Activated naive CD8-positive, alpha-beta T cell treated with anti-CD3 and anti-CD28 coated beads for 36 hours (primary cell): ENCODE results near the gene DMAC1. TPM values are rescaled to one million over a fixed set of nuclear protein-coding genes. Genes with fewer than 3 reads are reported as not detected.

ENCODE experiments used
- DNase-seq: peaks from one replicate; pipeline ENCODE4 v3.0.0; 2021
- H3K27ac Mint-ChIP-seq: one replicate; pipeline ENCODE4 v1.8.0; 2022; ENCODE audit warnings: mild to moderate bottlenecking, moderate library complexity, mixed read lengths
- H3K27me3 Mint-ChIP-seq: one replicate; pipeline ENCODE4 v1.8.0; 2022; ENCODE audit warnings: mild to moderate bottlenecking, mixed read lengths
- H3K36me3 Mint-ChIP-seq: one replicate; pipeline ENCODE4 v1.8.0; 2021; ENCODE audit warnings: mild to moderate bottlenecking, mixed read lengths
- H3K4me1 Mint-ChIP-seq: one replicate; pipeline ENCODE4 v1.8.0; 2021; ENCODE audit warnings: mixed read lengths
- H3K4me3 Mint-ChIP-seq: one replicate; pipeline ENCODE4 v1.8.0; 2022; ENCODE audit warnings: mild to moderate bottlenecking, moderate library complexity, mixed read lengths
- H3K9me3 Mint-ChIP-seq: one replicate; pipeline ENCODE4 v1.8.0; 2022; ENCODE audit warnings: mixed read lengths
- total RNA-seq, 2 experiments: library from RNA; stranded (reverse); gene quantifications; one replicate each; pipeline ENCODE4 v1.2.3, GENCODE V29; 2021

The DMAC1 gene
- total RNA-seq, 2 experiments from 2014 or later: 57.4 to 58.8 TPM

- peak; percentile 9 for DNase-seq
- Mint-ChIP-seq H3K27me3 (no peaks in the 10 kb centered on the region), H3K27ac (peak overlapping the region; percentile 92), H3K4me3 (no peak overlapping the region), H3K9me3 (peaks cover 12% of the 10 kb centered on the region), H3K36me3 (peaks cover 5% of the 10 kb centered on the region), H3K4me1 (peaks cover 9% of the 10 kb centered on the region)
These were observed 43.5 kb downstream of the DMAC1 start for GRCh38 chr9:7756088-7756487.

GRCh38 chr9:7752481-7752880 lies 47.1 kb downstream of the DMAC1 start:
- H3K4me1 Mint-ChIP-seq: peaks cover 9% of the 10 kb centered on the region
- no peak overlapping the region for H3K4me3 Mint-ChIP-seq
- no peak for DNase-seq
- H3K27me3 Mint-ChIP-seq: no peaks in the 10 kb centered on the region
- no peak overlapping the region for H3K27ac Mint-ChIP-seq
- H3K9me3 Mint-ChIP-seq: peaks cover 14% of the 10 kb centered on the region
- peaks cover 5% of the 10 kb centered on the region for H3K36me3 Mint-ChIP-seq
